Ammon's horn (tissue), 1 donor: ENCODE results near the gene RFNG.
"Not testable (repeated sequence)": the region's sequence is repeated elsewhere in the genome, so short reads cannot be mapped to it uniquely, and the experiment has no call there.

Experiments used
- DNase-seq: peaks from one replicate; pipeline ENCODE4 v3.0.0-alpha.2; 2016; ENCODE audit warnings: low spot score

RFNG gene

GRCh38 chr17:82042649-82043048, 9.0 kb downstream of the RFNG start:
- no peak for DNase-seq

GRCh38 chr17:82041144-82041814, 10.3 kb downstream of the RFNG start:
- DNase-seq = no peak

GRCh38 chr17:82039695-82040299, 11.8 kb downstream of the RFNG start:
- no peak for DNase-seq

- DNase-seq = not testable (repeated sequence)
Observed at GRCh38 chr17:82038796-82039409, 12.7 kb downstream of the RFNG start.

- no peak for DNase-seq
Observed at GRCh38 chr17:82037889-82038195, 13.8 kb downstream of the RFNG start.

GRCh38 chr17:82037092-82037888, 14.3 kb downstream of the RFNG start, which contains the start of gene DCXR:
DCXR (minus strand) TSS chr17:82037697; CDS start chr17:82037682, 15 bp downstream.
- peak; percentile 99 for DNase-seq

GRCh38 chr17:82036634-82037091, 14.9 kb downstream of the RFNG start:
- DNase-seq = no peak

- no peak for DNase-seq
Observed at GRCh38 chr17:82035956-82036633, 15.5 kb downstream of the RFNG start.

- DNase-seq = no peak
Observed at GRCh38 chr17:82035488-82035887, 16.1 kb downstream of the RFNG start.

- DNase-seq = no peak
Observed at GRCh38 chr17:82034371-82035011, 17.1 kb downstream of the RFNG start.

GRCh38 chr17:82033359-82034085, 18.1 kb downstream of the RFNG start:
- DNase-seq = no peak

- DNase-seq = no peak
Observed at GRCh38 chr17:82031885-82032627, 19.6 kb downstream of the RFNG start.

- DNase-seq = no peak
Observed at GRCh38 chr17:82031303-82031884, 20.2 kb downstream of the RFNG start, which contains the start of gene RAC3. RAC3 (plus strand) TSS chr17:82031678; CDS start chr17:82031762, 84 bp downstream.

GRCh38 chr17:82030470-82031302, 20.9 kb downstream of the RFNG start:
- DNase-seq = peak; percentile 86

GRCh38 chr17:82029990-82030469, 21.6 kb downstream of the RFNG start:
- no peak for DNase-seq

GRCh38 chr17:82029391-82029790, 22.2 kb downstream of the RFNG start:
- DNase-seq = no peak

- no peak for DNase-seq
Observed at GRCh38 chr17:82028966-82029365, 22.6 kb downstream of the RFNG start.

- DNase-seq = no peak
Observed at GRCh38 chr17:82028246-82028645, 23.4 kb downstream of the RFNG start.
